ENCODE results near the gene RBM18. TPM values are rescaled to one million over a fixed set of nuclear protein-coding genes. Genes with fewer than 3 reads are reported as not detected.

The RBM18 gene
- total RNA-seq, 1 donor from 2014 or later = 12.9 TPM

DNA sequence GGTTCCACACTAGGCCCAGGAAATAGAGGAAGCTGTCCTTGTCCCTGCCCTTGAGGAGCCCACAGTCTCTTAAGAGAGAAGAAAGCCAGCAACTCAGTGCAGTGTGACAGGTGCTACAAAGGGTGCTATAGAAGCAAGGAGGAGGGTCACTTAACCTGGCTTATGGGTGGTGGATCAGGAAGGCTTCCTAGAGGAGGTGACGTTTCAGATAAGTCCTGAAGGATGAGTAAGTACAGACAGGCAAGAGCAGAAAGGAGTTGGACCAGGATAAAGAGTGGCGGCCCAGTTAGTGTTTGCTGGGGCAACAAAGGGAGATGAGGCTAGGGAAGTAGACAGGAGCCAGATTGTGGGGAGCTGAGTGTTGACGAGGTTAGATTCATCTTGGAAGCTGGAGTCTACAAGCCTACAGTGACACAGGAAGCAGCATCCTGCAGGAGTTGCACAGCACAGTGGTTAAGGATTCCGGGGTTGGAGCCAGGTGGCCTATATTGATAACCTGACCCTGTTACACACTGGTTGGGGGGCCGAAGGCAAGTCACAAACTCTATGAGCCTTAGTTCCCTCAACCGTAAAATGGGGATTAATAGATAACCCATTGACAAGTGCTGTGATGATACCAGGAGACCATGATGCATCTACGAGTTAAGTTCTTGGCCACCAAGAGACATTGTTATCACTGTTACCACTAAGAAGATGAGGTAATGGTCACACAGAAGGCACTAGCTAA is 30.5 kb downstream of the RBM18 start:
- H3F3A ChIP-seq (ENCODE audit: low read depth) = peaks cover 3% of the 10 kb centered on the region
- Mint-ChIP-seq H3K4me3 (no peak overlapping the region), H3K9me3 (no peaks in the 10 kb centered on the region), H3K27me3 (ENCODE audit: insufficient read depth, low read depth) (peaks cover 6% of the 10 kb centered on the region), H3K4me1 (no peaks in the 10 kb centered on the region), H3K27ac (no peak overlapping the region), H3K36me3 (peaks cover 1% of the 10 kb centered on the region)
- H3K9ac ChIP-seq = no peak overlapping the region
- peaks cover 10% of the 10 kb centered on the region for H4K20me1 ChIP-seq (ENCODE audit: low read depth)
- DNase-seq (ENCODE audit: low spot score) = no peak
- no peaks in the 10 kb centered on the region for H3K4me1 ChIP-seq
- TF ChIP-seq EZH2phosphoT487 (IDR thresholded peaks at IDR 0.05) (no peak), EZH2 (IDR thresholded peaks at IDR 0.05) (no peak), CTCF (IDR thresholded peaks at IDR 0.05) (no peak)
- H3K27ac ChIP-seq = no peak overlapping the region
- no peak overlapping the region for H2AFZ ChIP-seq (replicated peaks)
- peaks cover 75% of the 10 kb centered on the region for H3K27me3 ChIP-seq
- no peak overlapping the region for H3K4me3 ChIP-seq
- H3K4me2 ChIP-seq = no peak overlapping the region
- H3K9me3 ChIP-seq (ENCODE audit: low read depth) = no peaks in the 10 kb centered on the region
- H3K36me3 ChIP-seq = no peaks in the 10 kb centered on the region
- no peaks in the 10 kb centered on the region for H3K79me2 ChIP-seq (ENCODE audit: low read depth)

- Histone ChIP-seq H4K20me1 (ENCODE audit: low read depth) (peaks cover 20% of the 10 kb centered on the region), H3K79me2 (ENCODE audit: low read depth) (no peaks in the 10 kb centered on the region), H2AFZ (replicated peaks) (no peak overlapping the region), H3K9ac (no peak overlapping the region), H3K27me3 (peaks cover 88% of the 10 kb centered on the region), H3K36me3 (no peaks in the 10 kb centered on the region), H3K4me3 (no peak overlapping the region), H3K27ac (no peak overlapping the region), H3F3A (ENCODE audit: low read depth) (peaks cover 6% of the 10 kb centered on the region), H3K4me1 (peaks cover 7% of the 10 kb centered on the region), H3K4me2 (no peak overlapping the region), H3K9me3 (ENCODE audit: low read depth) (no peaks in the 10 kb centered on the region)
- no peak for DNase-seq (ENCODE audit: low spot score)
- Mint-ChIP-seq H3K27ac (no peak overlapping the region), H3K4me1 (no peaks in the 10 kb centered on the region), H3K36me3 (no peaks in the 10 kb centered on the region), H3K9me3 (no peaks in the 10 kb centered on the region), H3K4me3 (no peak overlapping the region), H3K27me3 (ENCODE audit: insufficient read depth, low read depth) (peaks cover 12% of the 10 kb centered on the region)
- no peak for TF ChIP-seq EZH2phosphoT487 (IDR thresholded peaks at IDR 0.05)
- TF ChIP-seq EZH2 (IDR thresholded peaks at IDR 0.05) = no peak
- no peak for TF ChIP-seq CTCF (IDR thresholded peaks at IDR 0.05)
These were observed 31.8 kb downstream of the RBM18 start for GRCh38 chr9:122232796-122233306.

- TF ChIP-seq EZH2 (IDR thresholded peaks at IDR 0.05) (peak; percentile 33), EZH2phosphoT487 (IDR thresholded peaks at IDR 0.05) (peak; percentile 55), CTCF (IDR thresholded peaks at IDR 0.05) (no peak)
- Histone ChIP-seq H3K79me2 (ENCODE audit: low read depth) (no peaks in the 10 kb centered on the region), H3K27ac (no peak overlapping the region), H3K4me2 (no peak overlapping the region), H3K36me3 (no peaks in the 10 kb centered on the region), H4K20me1 (ENCODE audit: low read depth) (peaks cover 51% of the 10 kb centered on the region), H3K9me3 (ENCODE audit: low read depth) (no peaks in the 10 kb centered on the region), H2AFZ (replicated peaks) (no peak overlapping the region), H3F3A (ENCODE audit: low read depth) (peaks cover 9% of the 10 kb centered on the region), H3K27me3 (peaks cover 100% of the 10 kb centered on the region), H3K4me3 (no peak overlapping the region), H3K9ac (no peak overlapping the region), H3K4me1 (peaks cover 16% of the 10 kb centered on the region)
- no peak for DNase-seq (ENCODE audit: low spot score)
- H3K4me3 Mint-ChIP-seq = no peak overlapping the region
- peaks cover 9% of the 10 kb centered on the region for H3K9me3 Mint-ChIP-seq
- no peaks in the 10 kb centered on the region for H3K36me3 Mint-ChIP-seq
- peaks cover 41% of the 10 kb centered on the region for H3K27me3 Mint-ChIP-seq (ENCODE audit: insufficient read depth, low read depth)
- peaks cover 19% of the 10 kb centered on the region for H3K4me1 Mint-ChIP-seq
- no peak overlapping the region for H3K27ac Mint-ChIP-seq
These were observed 35.2 kb downstream of the RBM18 start for GRCh38 chr9:122229485-122229837.
